Sigmoid colon (tissue), 7 donors: ENCODE measurements around the gene USP9X. TPM values are rescaled to one million over a fixed set of nuclear protein-coding genes. Genes with fewer than 3 reads are reported as not detected.
"Not testable (repeated sequence)": the region's sequence is repeated elsewhere in the genome, so short reads cannot be mapped to it uniquely, and the experiment has no call there.

Source experiments
- DNase-seq: peaks from one replicate; pipeline ENCODE4 v3.0.0-alpha.2; 2019
- H3K27ac ChIP-seq, 4 donors: fragments of 200-600 bp; sonication (generic); one replicate each; pipeline ENCODE4 v1.5.1; 2016 to 2019; ENCODE audit warnings: mild to moderate bottlenecking in 1 of 4
- H3K27me3 ChIP-seq, 3 donors: fragments of 200-600 bp; sonication (generic); one replicate each; pipeline ENCODE4 v1.5.1; 2019; ENCODE audit warnings: mild to moderate bottlenecking in 1 of 3
- H3K36me3 ChIP-seq, 4 donors: fragments of 200-600 bp; sonication (generic); one replicate each; pipeline ENCODE4 v1.5.1; 2016 to 2019
- H3K4me1 ChIP-seq, 4 donors: fragments of 200-600 bp; sonication (generic); one replicate each; pipeline ENCODE4 v1.5.1; 2017 to 2019
- H3K4me3 ChIP-seq, 4 donors: fragments of 200-600 bp; sonication (generic); one replicate each; pipeline ENCODE4 v1.5.1; 2017 to 2019; ENCODE audit warnings: mild to moderate bottlenecking in 2 of 4, moderate library complexity in 1 of 4
- H3K9me3 ChIP-seq, 4 donors: fragments of 200-600 bp in 3 of 4; sonication (generic) in 3 of 4; one replicate each; pipeline versions ENCODE4 v1.5.1 to v1.6.1; 2013 to 2019
- CTCF ChIP-seq, 4 experiments: fragments of 450-650 bp in 3 of 4; fragments of 200-600 bp in 1 of 4; IDR thresholded peaks; one replicate each; pipeline ENCODE4 v1.5.1; 2016 to 2019; ENCODE audit warnings: antibody characterized with exemption in 4 of 4, mild to moderate bottlenecking in 3 of 4, moderate library complexity in 2 of 4
- EP300 ChIP-seq, 4 donors: sonication (generic); formaldehyde crosslinking; IDR thresholded peaks; one replicate each; pipeline ENCODE4 v1.6.1; 2017; ENCODE audit warnings: antibody characterized with exemption in 4 of 4
- POLR2A ChIP-seq, 2 donors: fragments of 450-650 bp; IDR thresholded peaks; one replicate each; pipeline ENCODE4 v1.6.1; 2016; ENCODE audit warnings: antibody characterized with exemption in 2 of 2, mild to moderate bottlenecking in 2 of 2, moderate library complexity in 2 of 2
- POLR2AphosphoS5 ChIP-seq, 4 donors: sonication (generic); formaldehyde crosslinking; IDR thresholded peaks; one replicate each; pipeline ENCODE4 v1.6.1; 2017; ENCODE audit warnings: antibody characterized with exemption in 4 of 4
- WGBS, 2 donors: extraction: QIAGEN DNeasy Blood & Tissue Kit; methylation state at CpG; one replicate each; pipeline ENCODE4 v1.1.7; 2013; 5-methylcytosine and 5-hydroxymethylcytosine counted together
- intact Hi-C: fragments of 100-400 bp; cut with DNase I; formaldehyde crosslinking; loops from one replicate; pipeline ENCODE4 v1.15.1; 2023
- polyA plus RNA-seq, 3 donors: library from polyadenylated mRNA; stranded (reverse); fragments of 200-250 nt; gene quantifications; one replicate each; pipeline ENCODE4 v1.2.3, GENCODE V29; 2013
- total RNA-seq, 4 donors: library from RNA; depleted of rRNA; stranded (reverse); fragments of >200 nt; gene quantifications; one replicate each; pipeline ENCODE4 v1.1.0, GENCODE V29; 2016
- donor health status: healthy with polysubstance abuse.
- donor health status: Bipolar disorder and iron deficiency.
- donor health status: healthy.

Gene USP9X
- total and polyA plus RNA-seq, 7 donors = 9.6 to 84.5 (median 64.3) TPM

GRCh38 chrX:41276661-41277506, 191.6 kb downstream of the USP9X start:
- Histone ChIP-seq H3K27me3 (no peaks in the 10 kb centered on the region), H3K36me3 (no peaks in the 10 kb centered on the region), H3K27ac (peak overlapping the region; percentile 63 to 83 (median 70)), H3K9me3 (no peaks in the 10 kb centered on the region), H3K4me1 (peaks cover 0 to 20% (median 7%) of the 10 kb centered on the region in 4 donors), H3K4me3 (peak overlapping the region; percentile 33 to 54 (median 51))
- DNase-seq = no peak
- WGBS, 2 donors = 33 to 56% methylated on average over 19 of the region's 19 CpGs
- intact Hi-C loops = loop anchor here (5.0 to 10.0 kb wide), 2 partner anchors 55 to 168 kb away; partner anchors contain the start of genes DDX3X and NYX
- TF ChIP-seq POLR2AphosphoS5 (IDR thresholded peaks at IDR 0.05) (no peak), EP300 (IDR thresholded peaks at IDR 0.05) (no peak), CTCF (IDR thresholded peaks at IDR 0.05) (no peak), POLR2A (IDR thresholded peaks at IDR 0.05) (no peak)

GRCh38 chrX:41282307-41282706, 197.1 kb downstream of the USP9X start:
- H3K36me3 ChIP-seq, H3K4me3 ChIP-seq, H3K27ac ChIP-seq, H3K9me3 ChIP-seq, intact Hi-C loops, H3K27me3 ChIP-seq, DNase-seq, H3K4me1 ChIP-seq: not testable (repeated sequence)
- WGBS, 2 donors = 92 to 99% methylated on average over 5 of the region's 5 CpGs

- H3K9me3 ChIP-seq, H3K4me3 ChIP-seq, H3K27me3 ChIP-seq, H3K27ac ChIP-seq, H3K4me1 ChIP-seq, H3K36me3 ChIP-seq, DNase-seq, intact Hi-C loops: not testable (repeated sequence)
- 94 to 98% methylated on average over 21 of the region's 21 CpGs for WGBS, 2 donors
These were observed 200.7 kb downstream of the USP9X start for GRCh38 chrX:41285928-41286327.

Other genes with a start within 250 kb of the USP9X start
- gene DDX3X, start 248.7 kb downstream of the USP9X start, total RNA-seq = 100 to 1,000 TPM; 146 to 218 (median 214) TPM
- 10 to 100 TPM; 86.0 to 94.9 (median 91.8) TPM for gene DDX3X, start 248.7 kb downstream of the USP9X start, polyA plus RNA-seq